GM12873 (cell line): Measurements from ENCODE around the gene UNC13D.

Source experiments
- CTCF ChIP-seq: IDR thresholded peaks from 2 replicates; pipeline ENCODE4 v1.5.1; 2012; ENCODE audit warnings: low read depth, mild to moderate bottlenecking, moderate library complexity, low read length, control low read depth; ENCODE audit not compliant: insufficient read depth; ENCODE audit errors: missing control alignments

UNC13D gene

GRCh38 chr17:75847614-75848522 lies 3.7 kb upstream of the UNC13D start:
- TF ChIP-seq CTCF = no peak

GRCh38 chr17:75846692-75847613 lies 2.7 kb upstream of the UNC13D start:
- no peak for TF ChIP-seq CTCF

- no peak for TF ChIP-seq CTCF
These were observed 1.9 kb upstream of the UNC13D start for GRCh38 chr17:75845933-75846691.

GRCh38 chr17:75845058-75845711 lies 981 bp upstream of the UNC13D start:
- peak; percentile 94 for TF ChIP-seq CTCF

- TF ChIP-seq CTCF = no peak
These were observed 390 bp upstream of the UNC13D start for GRCh38 chr17:75844530-75845057.

GRCh38 chr17:75842963-75843576 lies 1.1 kb downstream of the UNC13D start:
- TF ChIP-seq CTCF = peak; percentile 22
